Adrenal gland (tissue), 5 donors: ENCODE measurements around the gene LRRC53.

Source experiments
- POLR2A ChIP-seq, 2 donors: fragments of 450-650 bp; IDR thresholded peaks; one replicate each; pipeline ENCODE4 v1.6.1; 2017; ENCODE audit warnings: antibody characterized with exemption in 2 of 2, mild to moderate bottlenecking in 2 of 2, moderate library complexity in 1 of 2
- TF ChIP-seq, protein P1 (sequence below), 6 experiments: fragments of 450-650 bp in 4 of 6; fragments of 200-600 bp in 2 of 6; sonication (generic) in 1 of 6; IDR thresholded peaks; 1 replicate in 5 of 6; 2 replicates in 1 of 6; pipeline versions ENCODE4 v1.5.1 to v1.8.0; 2016 to 2021; ENCODE audit warnings: antibody characterized with exemption in 6 of 6, mild to moderate bottlenecking in 2 of 6, moderate library complexity in 1 of 6
- donor health status: DM: no; HTN: no; CAD: no.

- TF ChIP-seq, protein P1, sequence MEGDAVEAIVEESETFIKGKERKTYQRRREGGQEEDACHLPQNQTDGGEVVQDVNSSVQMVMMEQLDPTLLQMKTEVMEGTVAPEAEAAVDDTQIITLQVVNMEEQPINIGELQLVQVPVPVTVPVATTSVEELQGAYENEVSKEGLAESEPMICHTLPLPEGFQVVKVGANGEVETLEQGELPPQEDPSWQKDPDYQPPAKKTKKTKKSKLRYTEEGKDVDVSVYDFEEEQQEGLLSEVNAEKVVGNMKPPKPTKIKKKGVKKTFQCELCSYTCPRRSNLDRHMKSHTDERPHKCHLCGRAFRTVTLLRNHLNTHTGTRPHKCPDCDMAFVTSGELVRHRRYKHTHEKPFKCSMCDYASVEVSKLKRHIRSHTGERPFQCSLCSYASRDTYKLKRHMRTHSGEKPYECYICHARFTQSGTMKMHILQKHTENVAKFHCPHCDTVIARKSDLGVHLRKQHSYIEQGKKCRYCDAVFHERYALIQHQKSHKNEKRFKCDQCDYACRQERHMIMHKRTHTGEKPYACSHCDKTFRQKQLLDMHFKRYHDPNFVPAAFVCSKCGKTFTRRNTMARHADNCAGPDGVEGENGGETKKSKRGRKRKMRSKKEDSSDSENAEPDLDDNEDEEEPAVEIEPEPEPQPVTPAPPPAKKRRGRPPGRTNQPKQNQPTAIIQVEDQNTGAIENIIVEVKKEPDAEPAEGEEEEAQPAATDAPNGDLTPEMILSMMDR (IDR thresholded peaks at IDR 0.05), result no peak
- TF ChIP-seq POLR2A (IDR thresholded peaks at IDR 0.05), result no peak
These were observed 75.4 kb downstream of the LRRC53 start for GRCh38 chr1:74437035-74437434.
